NCI-H69 (cell line): ENCODE results near the gene RFX1.
"Not testable (repeated sequence)": the region's sequence is repeated elsewhere in the genome, so short reads cannot be mapped to it uniquely, and the experiment has no call there.

Experiments used
- DNase-seq: peaks from one replicate; lab custom pipeline; 2025; lab: John Stamatoyannopoulos, UW

RFX1 gene

GRCh38 chr19:14026652-14027192 lies 20.6 kb upstream of the RFX1 start:
- DNase-seq: not testable (repeated sequence)

GRCh38 chr19:14023404-14024235 lies 17.5 kb upstream of the RFX1 start:
- DNase-seq: peak; percentile 74

GRCh38 chr19:14022469-14022868 lies 16.3 kb upstream of the RFX1 start:
- DNase-seq: no peak

GRCh38 chr19:14021474-14021873 lies 15.4 kb upstream of the RFX1 start:
- DNase-seq: peak; percentile 40

DNA sequence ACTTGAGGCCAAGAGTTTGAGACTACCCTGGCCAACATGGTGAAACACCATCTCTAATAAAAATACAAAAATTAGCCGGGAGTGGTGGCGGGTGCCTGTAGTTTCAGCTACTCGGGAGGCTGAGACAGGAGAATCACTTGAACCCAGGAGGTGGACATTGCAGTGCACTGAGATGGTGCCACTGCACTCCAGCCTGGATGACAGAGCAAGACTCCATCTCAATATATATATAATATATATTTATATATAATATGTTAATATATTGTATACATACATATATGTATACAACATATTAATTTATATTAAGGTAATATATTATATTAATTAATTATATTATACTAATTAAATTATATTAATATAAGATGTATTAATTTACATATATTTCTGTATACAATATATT lies 13.6 kb upstream of the RFX1 start:
- DNase-seq: not testable (repeated sequence)

DNA sequence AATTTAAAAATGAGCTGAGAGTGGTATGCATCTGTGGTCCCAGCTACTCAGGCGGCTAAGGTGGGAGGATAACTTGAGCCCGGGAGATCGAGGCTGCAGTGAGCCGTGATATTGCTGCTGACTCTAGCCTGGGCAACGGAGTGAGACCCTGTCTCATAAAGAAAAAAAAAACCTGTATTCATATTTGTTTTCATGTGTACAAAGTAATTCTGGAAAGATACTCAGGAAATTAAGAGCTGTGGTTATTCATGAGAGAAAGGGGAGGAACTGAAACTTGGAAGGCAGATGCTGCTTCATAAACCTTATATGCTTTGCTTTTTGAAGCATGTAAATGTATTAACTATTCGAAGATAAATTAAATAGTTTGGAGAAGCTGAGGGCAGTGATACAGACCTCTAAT lies 13.0 kb upstream of the RFX1 start:
- no peak for DNase-seq

GRCh38 chr19:14015524-14016035 lies 9.5 kb upstream of the RFX1 start:
- DNase-seq: no peak

DNA sequence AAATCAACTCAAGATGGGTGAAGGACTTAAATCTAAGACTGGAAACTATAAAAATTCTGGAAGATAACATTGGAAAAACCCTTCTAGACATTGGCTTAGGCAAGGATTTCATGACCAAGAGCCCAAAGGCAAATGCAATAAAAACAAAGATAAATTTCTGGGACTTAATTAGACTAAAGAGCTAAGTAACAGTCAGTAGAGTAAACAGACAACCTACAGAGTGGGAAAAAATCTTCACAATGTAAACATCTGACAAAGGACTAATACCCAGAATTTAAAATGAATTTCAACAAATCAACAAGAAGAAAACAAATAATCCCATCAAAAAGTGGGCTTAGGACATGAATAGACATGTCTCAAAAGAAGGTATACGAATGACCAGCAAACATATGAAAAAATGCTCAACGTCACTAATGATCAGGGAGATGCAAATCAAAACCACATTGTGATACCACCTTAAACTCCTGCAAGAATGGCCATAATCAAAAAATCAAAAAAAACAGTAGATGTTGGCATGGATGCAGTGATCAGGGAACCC lies 6.3 kb upstream of the RFX1 start:
- DNase-seq: peak; percentile 41

- DNase-seq: peak; percentile 99
These were observed 844 bp upstream of the RFX1 start for GRCh38 chr19:14006766-14007562.

GRCh38 chr19:14005349-14006084 lies 603 bp downstream of the RFX1 start:
- DNase-seq: peak; percentile 95

DNA sequence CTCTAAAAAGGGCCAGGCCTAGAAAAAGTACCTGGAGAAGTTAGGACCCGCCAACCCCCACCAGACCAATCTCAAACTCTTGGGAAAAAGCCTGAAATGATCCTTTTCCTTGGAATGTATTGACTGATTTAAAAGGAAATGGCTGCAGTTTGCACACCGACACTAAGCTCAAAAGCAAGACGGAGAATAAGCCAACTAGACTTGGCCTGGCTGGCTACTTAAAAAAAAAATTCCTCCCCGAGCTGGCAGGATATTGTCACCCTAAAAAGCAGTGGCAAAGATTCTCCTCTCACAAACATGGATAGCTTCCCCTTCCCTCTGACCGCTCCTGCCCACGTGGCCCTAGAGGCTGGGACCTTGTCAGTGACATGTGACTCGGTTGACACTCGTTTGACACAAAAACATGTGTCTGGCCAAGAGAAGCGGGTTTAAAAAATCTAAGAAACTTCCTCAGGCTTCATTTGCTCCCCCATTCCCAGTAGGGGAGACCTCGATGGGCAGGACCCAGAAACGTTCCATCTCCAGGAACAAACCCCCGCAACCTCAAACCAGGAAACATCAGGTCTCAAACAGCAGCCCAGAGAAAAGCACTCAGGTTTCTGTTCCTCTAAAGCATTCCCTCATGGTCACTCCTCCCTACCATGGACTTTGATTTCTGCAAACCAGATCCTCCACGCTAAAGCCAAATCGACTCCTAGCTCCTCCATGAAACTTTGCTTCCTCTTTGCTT lies 1.3 kb downstream of the RFX1 start:
- DNase-seq: no peak

DNA sequence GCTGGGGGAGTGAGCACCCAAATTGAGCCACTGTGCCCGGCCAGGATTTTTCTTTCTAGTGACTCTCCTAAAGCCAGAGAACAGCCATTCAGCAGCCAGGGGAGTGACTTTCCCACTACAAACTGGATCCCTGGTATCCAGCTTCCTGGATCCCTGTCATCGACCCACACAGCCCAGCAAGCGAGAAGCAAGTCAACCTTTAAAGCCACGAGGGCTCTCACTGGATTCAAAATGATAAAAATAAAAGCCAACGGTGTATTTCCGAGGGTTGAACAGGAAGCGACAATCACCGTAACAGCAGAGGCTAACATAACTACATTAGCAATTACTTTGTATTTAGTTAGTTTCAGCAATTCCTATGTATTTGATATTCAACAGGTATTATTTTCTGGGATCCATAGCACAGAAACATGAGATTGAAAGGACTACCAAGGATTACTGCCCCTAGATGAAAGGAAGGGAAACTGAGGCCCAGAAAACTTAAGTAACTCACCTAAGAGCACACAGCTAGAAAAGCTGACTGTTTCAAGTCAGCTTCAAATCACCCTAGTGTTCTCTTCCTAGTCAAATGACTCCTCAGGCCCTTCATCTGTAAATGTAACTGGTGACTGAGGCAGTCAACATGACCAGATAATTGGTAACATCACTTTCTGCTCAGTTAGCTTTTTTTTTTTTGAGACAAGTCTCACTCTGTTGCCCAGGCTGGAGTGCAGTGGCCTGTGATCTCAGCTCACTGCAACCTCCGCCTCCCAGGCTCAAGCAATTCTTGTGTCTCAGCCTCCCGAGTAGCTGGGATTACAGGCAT lies 2.7 kb downstream of the RFX1 start:
- DNase-seq: no peak

DNA sequence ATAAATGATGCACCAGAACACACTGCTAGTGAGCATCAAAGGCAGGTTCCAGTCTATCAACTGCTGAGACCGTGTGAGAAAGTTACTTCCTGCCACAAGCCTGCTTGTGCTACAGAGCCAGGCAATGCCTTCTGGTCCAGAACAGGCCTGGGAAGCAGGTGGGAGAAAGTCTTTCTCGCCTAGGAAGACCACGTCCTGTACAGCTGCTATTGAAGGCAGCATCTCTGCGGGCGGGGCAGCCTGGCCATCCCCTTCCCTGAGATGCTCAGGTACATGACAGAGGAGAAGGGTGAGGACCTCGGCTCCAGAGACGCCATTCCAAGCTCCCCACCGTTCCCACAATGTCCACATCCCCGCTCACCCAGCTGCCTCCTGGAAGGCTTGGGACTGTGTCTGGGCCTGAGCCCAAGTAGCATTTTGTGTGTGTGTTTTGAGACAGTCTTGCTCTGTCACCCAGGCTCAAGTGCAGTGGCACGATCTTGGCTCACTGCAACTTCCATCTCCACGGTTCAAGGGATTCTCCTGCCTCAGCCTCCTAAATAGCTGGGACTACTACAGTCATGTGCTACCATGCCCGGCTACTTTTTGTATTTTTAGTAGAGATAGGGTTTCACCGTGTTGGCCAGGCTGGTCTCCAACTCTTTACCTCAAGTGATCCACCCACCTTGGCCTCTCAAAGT lies 3.4 kb downstream of the RFX1 start:
- no peak for DNase-seq

- DNase-seq: no peak
These were observed 5.3 kb downstream of the RFX1 start for GRCh38 chr19:14000691-14001375.

GRCh38 chr19:13999085-13999484 lies 7.0 kb downstream of the RFX1 start:
- DNase-seq: no peak

- no peak for DNase-seq
These were observed 7.7 kb downstream of the RFX1 start for GRCh38 chr19:13998426-13998825.

DNA sequence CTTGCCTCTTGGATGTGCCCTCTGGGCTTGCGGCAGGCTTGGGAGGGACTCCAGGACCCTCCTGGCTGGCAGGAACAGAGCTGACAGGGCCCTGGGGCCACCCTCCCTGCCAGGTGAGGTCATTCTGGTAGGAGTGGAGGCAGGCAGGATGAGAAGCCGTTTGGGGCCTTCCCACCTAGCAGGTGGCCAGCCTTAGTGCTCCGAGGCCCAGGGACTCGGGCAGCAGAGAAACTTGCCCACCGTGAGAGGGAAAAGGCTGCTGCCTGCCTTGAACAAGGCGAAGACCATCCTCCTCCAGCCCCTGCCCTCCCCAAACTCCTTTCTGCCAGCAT lies 8.5 kb downstream of the RFX1 start:
- no peak for DNase-seq

GRCh38 chr19:13996928-13997630 lies 9.0 kb downstream of the RFX1 start:
- no peak for DNase-seq
